Measurements from ENCODE around the gene SERPINB1. TPM values are rescaled to one million over a fixed set of nuclear protein-coding genes. Genes with fewer than 3 reads are reported as not detected.

The SERPINB1 gene
- total RNA-seq, 1 donor from 2014 or later, result 9.4 TPM

DNA sequence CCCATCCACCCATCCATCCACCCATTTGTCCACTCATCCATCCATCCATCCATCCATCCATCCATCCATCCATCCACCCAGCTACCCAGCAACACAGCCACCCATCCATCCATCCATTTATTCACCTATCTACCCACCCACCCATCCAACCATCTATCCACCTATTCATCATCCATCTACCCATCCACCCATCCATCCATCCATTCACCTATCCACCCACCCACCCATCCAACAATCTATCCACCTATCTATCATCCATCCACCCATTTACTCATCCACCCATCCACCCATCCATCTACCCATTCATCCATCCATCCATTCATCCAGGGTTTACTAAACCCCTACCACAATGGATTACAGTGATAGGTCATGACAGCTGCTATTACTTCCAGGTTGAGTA, 7.4 kb downstream of the SERPINB1 start:
- H3K9ac ChIP-seq, result no peak overlapping the region
- no peak overlapping the region for H2AFZ ChIP-seq (replicated peaks)
- Mint-ChIP-seq H3K36me3 (peaks cover 2% of the 10 kb centered on the region), H3K4me3 (no peak overlapping the region), H3K9me3 (no peaks in the 10 kb centered on the region), H3K27ac (no peak overlapping the region), H3K27me3 (ENCODE audit: insufficient read depth, low read depth) (peaks cover 3% of the 10 kb centered on the region), H3K4me1 (peaks cover 7% of the 10 kb centered on the region)
- H3K27ac ChIP-seq, result no peak overlapping the region
- no peaks in the 10 kb centered on the region for H4K20me1 ChIP-seq (ENCODE audit: low read depth)
- no peaks in the 10 kb centered on the region for H3K36me3 ChIP-seq
- TF ChIP-seq EZH2 (IDR thresholded peaks at IDR 0.05) (no peak), EZH2phosphoT487 (IDR thresholded peaks at IDR 0.05) (no peak)
- TF ChIP-seq, protein P1, sequence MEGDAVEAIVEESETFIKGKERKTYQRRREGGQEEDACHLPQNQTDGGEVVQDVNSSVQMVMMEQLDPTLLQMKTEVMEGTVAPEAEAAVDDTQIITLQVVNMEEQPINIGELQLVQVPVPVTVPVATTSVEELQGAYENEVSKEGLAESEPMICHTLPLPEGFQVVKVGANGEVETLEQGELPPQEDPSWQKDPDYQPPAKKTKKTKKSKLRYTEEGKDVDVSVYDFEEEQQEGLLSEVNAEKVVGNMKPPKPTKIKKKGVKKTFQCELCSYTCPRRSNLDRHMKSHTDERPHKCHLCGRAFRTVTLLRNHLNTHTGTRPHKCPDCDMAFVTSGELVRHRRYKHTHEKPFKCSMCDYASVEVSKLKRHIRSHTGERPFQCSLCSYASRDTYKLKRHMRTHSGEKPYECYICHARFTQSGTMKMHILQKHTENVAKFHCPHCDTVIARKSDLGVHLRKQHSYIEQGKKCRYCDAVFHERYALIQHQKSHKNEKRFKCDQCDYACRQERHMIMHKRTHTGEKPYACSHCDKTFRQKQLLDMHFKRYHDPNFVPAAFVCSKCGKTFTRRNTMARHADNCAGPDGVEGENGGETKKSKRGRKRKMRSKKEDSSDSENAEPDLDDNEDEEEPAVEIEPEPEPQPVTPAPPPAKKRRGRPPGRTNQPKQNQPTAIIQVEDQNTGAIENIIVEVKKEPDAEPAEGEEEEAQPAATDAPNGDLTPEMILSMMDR (IDR thresholded peaks at IDR 0.05), result no peak
- no peaks in the 10 kb centered on the region for H3K9me3 ChIP-seq (ENCODE audit: low read depth)
- H3K27me3 ChIP-seq, result no peaks in the 10 kb centered on the region
- no peaks in the 10 kb centered on the region for H3K79me2 ChIP-seq (ENCODE audit: low read depth)
- H3K4me1 ChIP-seq, result no peaks in the 10 kb centered on the region
- H3K4me2 ChIP-seq, result no peak overlapping the region
- H3K4me3 ChIP-seq, result no peak overlapping the region
- no peaks in the 10 kb centered on the region for H3F3A ChIP-seq (ENCODE audit: low read depth)
- no peak for DNase-seq (ENCODE audit: low spot score)

DNA sequence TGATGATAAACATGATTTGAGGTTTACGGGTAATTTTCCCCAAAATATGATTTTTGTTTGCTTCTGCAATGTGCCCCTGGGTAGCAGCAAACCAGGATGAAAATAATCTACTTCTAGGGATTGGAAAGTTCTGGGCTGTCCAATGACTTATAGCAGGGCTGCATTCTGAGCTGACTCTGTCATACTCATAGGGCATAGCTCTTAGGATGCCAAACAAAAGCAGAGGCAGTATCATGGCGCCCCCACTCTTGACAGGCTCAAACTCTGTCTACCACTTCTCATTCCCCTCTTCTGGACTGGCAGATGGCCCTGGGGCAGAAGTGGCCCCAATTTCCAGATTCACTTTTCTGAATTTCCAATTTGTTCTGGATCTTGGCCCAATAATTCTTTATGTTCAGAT, 10.3 kb downstream of the SERPINB1 start:
- H3K4me1 ChIP-seq, result no peaks in the 10 kb centered on the region
- H3K79me2 ChIP-seq (ENCODE audit: low read depth), result no peaks in the 10 kb centered on the region
- H3K27me3 ChIP-seq, result no peaks in the 10 kb centered on the region
- H4K20me1 ChIP-seq (ENCODE audit: low read depth), result no peaks in the 10 kb centered on the region
- H3F3A ChIP-seq (ENCODE audit: low read depth), result no peaks in the 10 kb centered on the region
- H3K4me1 Mint-ChIP-seq, result no peaks in the 10 kb centered on the region
- H3K27ac Mint-ChIP-seq, result no peak overlapping the region
- H3K36me3 Mint-ChIP-seq, result peaks cover 2% of the 10 kb centered on the region
- H2AFZ ChIP-seq (replicated peaks), result no peak overlapping the region
- DNase-seq (ENCODE audit: low spot score), result no peak
- H3K36me3 ChIP-seq, result no peaks in the 10 kb centered on the region
- H3K9ac ChIP-seq, result no peak overlapping the region
- no peak overlapping the region for H3K27ac ChIP-seq
- peaks cover 3% of the 10 kb centered on the region for H3K27me3 Mint-ChIP-seq (ENCODE audit: insufficient read depth, low read depth)
- TF ChIP-seq EZH2phosphoT487 (IDR thresholded peaks at IDR 0.05) (no peak), EZH2 (IDR thresholded peaks at IDR 0.05) (no peak)
- TF ChIP-seq, protein P1 (IDR thresholded peaks at IDR 0.05), result no peak
- no peaks in the 10 kb centered on the region for H3K9me3 ChIP-seq (ENCODE audit: low read depth)
- no peak overlapping the region for H3K4me3 Mint-ChIP-seq
- H3K9me3 Mint-ChIP-seq, result no peaks in the 10 kb centered on the region
- no peak overlapping the region for H3K4me3 ChIP-seq
- H3K4me2 ChIP-seq, result no peak overlapping the region

DNA sequence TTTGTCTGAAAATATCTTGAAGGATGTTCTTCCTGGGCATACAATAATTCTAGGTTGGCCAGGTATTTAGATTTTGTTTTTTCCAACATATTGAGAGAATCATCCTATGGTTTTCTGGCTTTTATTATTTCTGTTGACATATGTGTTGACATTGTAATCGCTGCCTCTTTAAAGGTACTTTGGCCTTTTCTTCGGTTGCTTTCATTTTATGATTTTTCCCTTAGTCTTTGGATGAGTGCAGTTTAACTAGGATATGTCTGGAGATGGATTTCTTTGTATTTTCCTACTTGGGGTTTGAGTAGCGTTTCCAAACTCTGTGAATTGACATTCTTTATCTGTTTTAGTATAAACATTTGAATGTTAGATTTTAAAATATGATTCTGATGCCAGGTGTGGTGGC, 11.5 kb downstream of the SERPINB1 start:
- Histone ChIP-seq H3K9ac (no peak overlapping the region), H3K4me1 (no peaks in the 10 kb centered on the region), H2AFZ (replicated peaks) (no peak overlapping the region), H3K36me3 (no peaks in the 10 kb centered on the region), H4K20me1 (ENCODE audit: low read depth) (no peaks in the 10 kb centered on the region), H3K4me3 (no peak overlapping the region), H3K4me2 (no peak overlapping the region), H3K79me2 (ENCODE audit: low read depth) (no peaks in the 10 kb centered on the region), H3F3A (ENCODE audit: low read depth) (no peaks in the 10 kb centered on the region), H3K27me3 (no peaks in the 10 kb centered on the region), H3K9me3 (ENCODE audit: low read depth) (no peaks in the 10 kb centered on the region), H3K27ac (no peak overlapping the region)
- H3K4me3 Mint-ChIP-seq, result no peak overlapping the region
- H3K27ac Mint-ChIP-seq, result no peak overlapping the region
- H3K36me3 Mint-ChIP-seq, result peaks cover 2% of the 10 kb centered on the region
- no peaks in the 10 kb centered on the region for H3K9me3 Mint-ChIP-seq
- TF ChIP-seq, protein P1 (IDR thresholded peaks at IDR 0.05), result no peak
- TF ChIP-seq EZH2 (IDR thresholded peaks at IDR 0.05) (no peak), EZH2phosphoT487 (IDR thresholded peaks at IDR 0.05) (no peak)
- H3K4me1 Mint-ChIP-seq, result no peaks in the 10 kb centered on the region
- H3K27me3 Mint-ChIP-seq (ENCODE audit: insufficient read depth, low read depth), result peaks cover 3% of the 10 kb centered on the region
- no peak for DNase-seq (ENCODE audit: low spot score)

Data from neural progenitor cell (in vitro differentiated cells).